Natural killer cell (primary cell): ENCODE results near the gene TUBGCP6. TPM values are rescaled to one million over a fixed set of nuclear protein-coding genes. Genes with fewer than 3 reads are reported as not detected.
A peak's percentile ranks its signal among the peaks of the same experiment; 100 is the strongest.

Source experiments
- ATAC-seq, 3 donors: fragments of 150-1000 bp in 2 of 3; fragments of 200-7000 bp in 1 of 3; cut with Tn5 transposase; 1 replicate in 1 of 3; 2 replicates in 2 of 3; pipeline ENCODE4 v1.10.0; 2021; ENCODE audit warnings: mild to moderate bottlenecking in 2 of 3, moderate library complexity in 2 of 3
- DNase-seq, 2 donors: peaks; one replicate each; pipeline versions ENCODE4 v3.0.0 to v3.0.0-alpha.2; 2013 to 2021; ENCODE audit warnings: mixed read lengths in 1 of 2
- H3K27ac ChIP-seq: one replicate; pipeline ENCODE4 v1.5.1; 2013; ENCODE audit warnings: mild to moderate bottlenecking, low read length
- H3K27me3 ChIP-seq: one replicate; pipeline ENCODE4 v1.6.1; 2013; ENCODE audit warnings: low read length; ENCODE audit not compliant: control insufficient read depth, insufficient read depth
- H3K36me3 ChIP-seq: one replicate; pipeline ENCODE4 v1.6.1; 2013; ENCODE audit warnings: low read length; ENCODE audit not compliant: control insufficient read depth, insufficient read depth
- H3K4me1 ChIP-seq: one replicate; pipeline ENCODE4 v1.6.1; 2013; ENCODE audit warnings: low read length; ENCODE audit not compliant: control insufficient read depth, insufficient read depth
- H3K4me3 ChIP-seq: one replicate; pipeline ENCODE4 v1.5.1; 2013; ENCODE audit warnings: low read length
- H3K9me3 ChIP-seq: one replicate; pipeline ENCODE4 v1.6.1; 2013; ENCODE audit warnings: low read length; ENCODE audit not compliant: control insufficient read depth, insufficient read depth
- H3K27ac Mint-ChIP-seq, 2 donors: one replicate each; pipeline ENCODE4 v1.8.0; 2022; ENCODE audit warnings: mild to moderate bottlenecking in 2 of 2, mixed read lengths in 2 of 2, moderate library complexity in 1 of 2
- H3K27me3 Mint-ChIP-seq, 2 donors: one replicate each; pipeline ENCODE4 v1.8.0; 2022; ENCODE audit warnings: low read depth in 2 of 2, mixed read lengths in 2 of 2
- H3K36me3 Mint-ChIP-seq: one replicate; pipeline ENCODE4 v1.8.0; 2022; ENCODE audit warnings: mixed read lengths
- H3K4me1 Mint-ChIP-seq, 2 donors: one replicate each; pipeline ENCODE4 v1.8.0; 2022; ENCODE audit warnings: mixed read lengths in 2 of 2
- H3K4me3 Mint-ChIP-seq: one replicate; pipeline ENCODE4 v1.8.0; 2022; ENCODE audit warnings: mild to moderate bottlenecking, moderate library complexity, mixed read lengths
- H3K9me3 Mint-ChIP-seq, 2 donors: one replicate each; pipeline ENCODE4 v1.8.0; 2022; ENCODE audit warnings: mixed read lengths in 2 of 2
- WGBS: methylation state at CpG from one replicate; pipeline ENCODE4 v1.1.7; 2013; ENCODE audit warnings: missing lambda C conversion rate; ENCODE audit not compliant: insufficient coverage; 5-methylcytosine and 5-hydroxymethylcytosine counted together
- intact Hi-C: fragments of 100-400 bp; cut with micrococcal nuclease; formaldehyde crosslinking; loops from one replicate; pipeline ENCODE4 v1.14.2; 2022
- total RNA-seq, 4 donors: library from RNA; stranded (reverse); fragments of 120-200 nt in 1 of 4; gene quantifications; one replicate each; pipeline versions ENCODE4 v1.2.3 to v1.2.4, GENCODE V29; 2013 to 2022
- TF ChIP-seq, protein P1 (sequence below): fragments of 200-600 bp; IDR thresholded peaks from one replicate; pipeline ENCODE4 v1.8.0; 2022; ENCODE audit warnings: antibody characterized with exemption

Gene TUBGCP6
- total RNA-seq, 3 donors from 2014 or later (not counting 1 experiment from before 2014, with no cell fraction given) = 105 to 126 (median 118) TPM

DNA sequence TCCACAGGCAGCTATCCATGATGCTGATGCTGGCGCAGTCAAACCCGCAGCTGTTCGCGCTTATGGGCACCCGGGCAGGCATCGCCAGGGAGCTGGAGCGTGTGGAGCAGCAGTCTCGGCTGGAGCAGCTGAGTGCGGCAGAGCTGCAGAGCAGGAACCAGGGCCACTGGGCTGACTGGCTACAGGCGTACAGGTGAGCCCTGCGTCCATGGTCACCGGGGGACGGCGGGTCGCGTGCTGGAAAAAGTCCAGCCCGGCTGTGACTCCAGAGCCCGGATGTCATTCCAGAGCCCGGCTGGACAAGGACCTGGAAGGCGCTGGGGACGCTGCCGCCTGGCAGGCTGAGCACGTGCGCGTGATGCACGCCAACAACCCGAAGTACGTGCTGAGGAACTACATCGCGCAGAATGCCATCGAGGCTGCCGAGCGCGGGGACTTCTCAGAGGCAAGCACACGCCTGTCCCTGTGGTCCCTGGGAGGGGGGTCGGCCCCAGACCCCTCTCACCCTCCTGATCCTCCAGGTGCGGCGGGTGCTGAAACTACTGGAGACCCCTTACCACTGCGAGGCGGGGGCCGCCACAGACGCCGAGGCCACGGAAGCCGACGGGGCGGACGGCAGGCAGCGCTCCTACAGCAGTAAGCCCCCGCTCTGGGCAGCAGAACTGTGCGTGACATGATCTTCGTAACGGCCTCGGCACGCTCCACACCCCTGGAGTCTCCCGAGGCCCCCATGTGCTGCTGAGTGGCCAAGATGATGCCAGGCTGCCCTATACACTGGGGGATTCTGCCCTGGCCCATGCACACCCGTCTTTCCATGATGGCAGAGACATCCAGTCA is 27.9 kb downstream of the TUBGCP6 start:
- Mint-ChIP-seq H3K27me3 (no peaks in the 10 kb centered on the region), H3K9me3 (no peaks in the 10 kb centered on the region), H3K4me3 (no peak overlapping the region), H3K27ac (no peak overlapping the region), H3K4me1 (peaks cover 5 to 6% of the 10 kb centered on the region in 2 donors), H3K36me3 (no peaks in the 10 kb centered on the region)
- intact Hi-C loops = no loop called here
- DNase-seq = no peak
- 97% methylated on average over 57 of the region's 57 CpGs for whole genome bisulfite sequencing
- Histone ChIP-seq H3K4me3 (no peak overlapping the region), H3K4me1 (no peaks in the 10 kb centered on the region), H3K9me3 (no peaks in the 10 kb centered on the region), H3K27me3 (no peaks in the 10 kb centered on the region), H3K36me3 (peaks cover 65% of the 10 kb centered on the region), H3K27ac (no peak overlapping the region)
- ATAC-seq = no peak
- TF ChIP-seq, protein P1, sequence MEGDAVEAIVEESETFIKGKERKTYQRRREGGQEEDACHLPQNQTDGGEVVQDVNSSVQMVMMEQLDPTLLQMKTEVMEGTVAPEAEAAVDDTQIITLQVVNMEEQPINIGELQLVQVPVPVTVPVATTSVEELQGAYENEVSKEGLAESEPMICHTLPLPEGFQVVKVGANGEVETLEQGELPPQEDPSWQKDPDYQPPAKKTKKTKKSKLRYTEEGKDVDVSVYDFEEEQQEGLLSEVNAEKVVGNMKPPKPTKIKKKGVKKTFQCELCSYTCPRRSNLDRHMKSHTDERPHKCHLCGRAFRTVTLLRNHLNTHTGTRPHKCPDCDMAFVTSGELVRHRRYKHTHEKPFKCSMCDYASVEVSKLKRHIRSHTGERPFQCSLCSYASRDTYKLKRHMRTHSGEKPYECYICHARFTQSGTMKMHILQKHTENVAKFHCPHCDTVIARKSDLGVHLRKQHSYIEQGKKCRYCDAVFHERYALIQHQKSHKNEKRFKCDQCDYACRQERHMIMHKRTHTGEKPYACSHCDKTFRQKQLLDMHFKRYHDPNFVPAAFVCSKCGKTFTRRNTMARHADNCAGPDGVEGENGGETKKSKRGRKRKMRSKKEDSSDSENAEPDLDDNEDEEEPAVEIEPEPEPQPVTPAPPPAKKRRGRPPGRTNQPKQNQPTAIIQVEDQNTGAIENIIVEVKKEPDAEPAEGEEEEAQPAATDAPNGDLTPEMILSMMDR = no peak

DNA sequence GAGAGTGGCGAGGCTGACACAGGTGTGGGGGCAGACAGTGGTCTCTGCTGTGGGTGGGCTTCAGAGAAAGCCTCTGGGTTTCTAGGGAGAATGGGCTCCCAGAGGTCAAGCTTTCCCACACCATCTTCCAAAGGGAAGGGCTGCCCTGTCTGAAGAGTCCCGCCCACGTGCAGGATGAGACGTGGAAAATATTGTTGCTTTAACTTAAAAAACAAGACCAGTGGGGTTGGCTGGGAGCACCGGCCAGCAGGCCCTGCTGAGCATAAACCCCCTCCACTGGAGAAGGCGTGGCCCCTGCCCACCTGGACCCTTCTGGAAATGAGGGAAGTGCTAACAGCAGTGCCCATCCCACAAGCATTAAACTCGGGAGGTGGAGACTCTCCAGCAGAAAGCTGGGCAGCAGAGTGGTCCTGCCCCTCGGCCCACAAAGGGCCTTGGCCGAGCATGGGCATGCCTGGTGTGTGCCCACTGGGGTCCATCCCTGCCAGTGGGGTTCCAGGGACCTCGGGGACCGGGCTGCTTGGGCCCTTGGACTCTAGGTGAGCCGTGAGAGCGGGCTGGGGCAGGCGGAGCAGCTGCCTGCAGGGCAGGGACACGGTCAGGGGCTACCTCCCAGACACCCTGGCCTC is 28.7 kb downstream of the TUBGCP6 start:
- Mint-ChIP-seq H3K9me3 (no peaks in the 10 kb centered on the region), H3K27me3 (no peaks in the 10 kb centered on the region), H3K4me3 (no peak overlapping the region), H3K36me3 (no peaks in the 10 kb centered on the region), H3K27ac (no peak overlapping the region), H3K4me1 (peaks cover 5 to 6% of the 10 kb centered on the region in 2 donors)
- H3K27me3 ChIP-seq = no peaks in the 10 kb centered on the region
- H3K27ac ChIP-seq = no peak overlapping the region
- intact Hi-C loops = no loop called here
- H3K9me3 ChIP-seq = no peaks in the 10 kb centered on the region
- no peak for ATAC-seq
- H3K36me3 ChIP-seq = peaks cover 61% of the 10 kb centered on the region
- TF ChIP-seq, protein P1 = no peak
- no peaks in the 10 kb centered on the region for H3K4me1 ChIP-seq
- no peak for DNase-seq
- H3K4me3 ChIP-seq = no peak overlapping the region
- 93% methylated on average over 15 of the region's 15 CpGs for WGBS

DNA sequence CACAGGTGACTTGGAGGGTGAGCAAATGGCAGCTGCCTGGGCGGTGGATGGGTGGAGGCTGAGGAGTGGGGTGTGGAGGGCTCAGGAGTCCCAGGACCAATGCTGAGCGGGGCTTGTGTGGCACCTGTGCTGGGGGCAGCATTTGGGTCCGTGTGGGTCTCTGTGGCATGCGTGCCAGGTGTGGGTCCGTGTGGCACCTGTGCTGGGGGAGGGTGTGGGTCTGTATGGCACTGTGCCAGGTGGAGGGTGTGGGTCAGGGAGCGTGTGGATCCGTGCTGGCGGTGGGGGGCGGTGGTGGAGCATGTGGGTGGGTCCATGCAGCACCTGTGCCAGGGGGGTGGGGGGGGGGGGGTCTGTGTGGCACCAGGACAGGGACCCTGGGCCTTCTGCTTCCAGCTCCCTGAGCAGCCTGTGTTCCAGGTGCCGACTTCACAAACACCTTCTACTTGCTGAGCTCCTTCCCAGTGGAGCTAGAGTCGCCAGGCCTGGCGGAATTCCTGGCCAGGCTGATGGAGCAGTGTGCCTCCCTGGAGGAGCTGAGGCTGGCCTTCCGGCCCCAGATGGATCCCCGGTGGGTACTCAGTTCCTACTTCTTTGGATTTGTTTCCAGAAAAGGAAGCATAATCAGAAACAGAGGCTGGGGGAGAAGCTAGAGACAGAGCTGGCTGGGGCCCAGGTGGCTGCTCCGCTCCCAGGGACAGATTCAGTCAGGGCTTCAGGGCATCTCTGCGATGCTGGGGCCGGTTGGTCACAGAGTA is 29.3 kb downstream of the TUBGCP6 start:
- Histone ChIP-seq H3K36me3 (peaks cover 62% of the 10 kb centered on the region), H3K27me3 (no peaks in the 10 kb centered on the region), H3K27ac (no peak overlapping the region), H3K4me1 (no peaks in the 10 kb centered on the region), H3K9me3 (no peaks in the 10 kb centered on the region), H3K4me3 (no peak overlapping the region)
- H3K4me3 Mint-ChIP-seq = no peak overlapping the region
- ATAC-seq (no peak), DNase-seq (no peak)
- H3K4me1 Mint-ChIP-seq = peaks cover 5 to 6% of the 10 kb centered on the region in 2 donors
- H3K36me3 Mint-ChIP-seq = no peaks in the 10 kb centered on the region
- intact Hi-C loops = no loop called here
- H3K27me3 Mint-ChIP-seq = no peaks in the 10 kb centered on the region
- no peaks in the 10 kb centered on the region for H3K9me3 Mint-ChIP-seq
- TF ChIP-seq, protein P1 = no peak
- peak overlapping the region; percentile 44 to 64 for H3K27ac Mint-ChIP-seq
- WGBS = 94% methylated on average over 13 of the region's 17 CpGs
